HG03064 (cell line): Measurements from ENCODE around the gene TMPRSS11F.

ENCODE experiments used
- ATAC-seq: cut with Tn5 transposase; IDR thresholded peaks from one replicate; pipeline ENCODE4 v1.9.1; 2021; ENCODE audit warnings: low read depth; ENCODE audit not compliant: unreplicated experiment

The TMPRSS11F gene

DNA sequence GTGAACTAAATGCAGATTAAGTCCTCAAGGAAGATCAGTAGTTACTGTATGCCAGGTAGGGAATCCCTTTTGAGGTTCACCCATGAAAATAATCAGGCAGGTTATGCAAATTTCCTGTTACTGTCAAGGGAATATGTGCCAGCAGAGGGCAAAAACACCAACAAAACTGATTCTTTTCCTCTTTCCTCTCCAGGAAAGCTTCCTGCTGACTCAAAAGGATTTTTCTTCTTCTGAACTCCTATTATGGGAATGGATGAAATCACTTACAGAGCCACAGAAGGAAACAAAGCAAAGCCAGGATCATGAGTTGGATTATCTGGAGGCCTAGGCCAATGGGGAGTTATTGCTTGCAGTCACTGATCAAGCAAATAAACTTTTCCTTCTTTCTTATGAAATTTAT is 49.7 kb downstream of the TMPRSS11F start:
- ATAC-seq: no peak

DNA sequence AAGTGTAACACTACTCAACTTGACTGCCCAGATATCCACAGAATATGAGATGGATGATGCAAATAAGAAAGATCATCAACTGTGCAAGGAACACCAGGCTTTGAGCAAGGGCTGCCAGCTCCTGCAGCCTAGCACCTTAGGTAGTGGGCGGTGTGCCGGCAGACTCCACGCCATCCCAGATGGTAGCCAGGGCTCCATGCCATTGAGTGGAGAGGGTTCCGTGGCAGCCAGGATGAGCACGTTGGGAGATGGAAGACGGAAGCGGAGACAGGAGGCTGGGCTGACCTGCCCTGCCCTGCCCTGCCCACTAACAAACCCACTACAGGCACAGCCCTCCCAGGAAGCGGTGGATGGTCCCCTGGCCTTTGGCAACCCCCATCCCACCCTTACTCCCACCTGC is 51.9 kb downstream of the TMPRSS11F start:
- ATAC-seq: no peak

DNA sequence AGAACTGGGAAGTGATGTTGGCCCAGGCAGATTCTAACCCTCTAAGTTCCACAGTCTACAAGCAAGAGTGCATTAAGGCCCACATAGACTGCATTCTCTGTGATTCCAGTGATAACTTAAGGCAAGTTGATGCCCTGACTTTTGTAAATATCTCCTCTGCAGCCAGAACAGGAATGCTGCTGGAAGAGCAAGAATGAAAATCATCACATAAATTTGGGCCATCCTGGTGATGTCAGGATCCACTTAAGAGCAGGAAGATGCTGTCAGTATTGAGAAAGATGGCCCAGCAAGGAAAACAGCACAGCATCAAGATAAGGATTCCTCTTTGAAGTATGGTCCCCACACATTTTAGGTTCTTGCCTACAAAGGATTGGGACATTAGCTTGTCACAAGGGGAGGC is 52.4 kb downstream of the TMPRSS11F start:
- no peak for ATAC-seq

DNA sequence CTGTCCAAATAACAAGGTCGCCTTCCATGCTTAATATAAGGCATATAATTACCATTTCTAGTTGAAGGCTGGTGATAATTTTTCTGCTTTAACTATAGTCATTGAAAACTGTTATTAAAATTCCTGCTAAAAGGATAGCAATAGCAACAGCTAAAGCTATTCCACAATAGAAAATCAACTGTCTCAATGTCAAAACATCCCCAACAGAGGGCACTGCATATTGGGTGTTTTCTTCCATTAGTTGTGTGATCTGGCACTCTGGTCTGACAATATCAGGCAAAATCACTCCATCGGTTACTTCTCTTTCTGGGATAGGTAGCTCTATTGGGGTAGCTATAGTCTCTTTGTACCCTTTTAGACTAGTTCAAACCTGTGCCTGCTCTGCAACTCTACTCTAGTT is 53.5 kb downstream of the TMPRSS11F start:
- no peak for ATAC-seq

DNA sequence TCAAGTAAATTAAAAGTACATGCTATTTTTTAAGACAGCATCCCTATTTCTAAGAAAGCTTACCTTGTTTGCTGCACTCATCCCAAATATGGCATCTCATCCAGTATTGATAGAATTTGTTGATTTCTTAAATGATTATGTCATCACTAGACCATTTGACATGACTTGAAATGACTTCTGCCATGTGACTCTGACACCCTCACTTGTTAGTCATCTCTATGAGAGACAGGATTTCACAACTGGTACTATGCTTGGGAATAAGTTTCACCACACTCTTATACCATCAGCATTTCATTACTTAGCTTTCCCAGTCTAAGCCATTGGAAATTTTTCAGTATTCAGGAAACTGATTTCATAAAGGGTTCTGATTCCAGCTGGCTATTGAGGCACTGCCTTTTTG is 55.3 kb downstream of the TMPRSS11F start:
- no peak for ATAC-seq

DNA sequence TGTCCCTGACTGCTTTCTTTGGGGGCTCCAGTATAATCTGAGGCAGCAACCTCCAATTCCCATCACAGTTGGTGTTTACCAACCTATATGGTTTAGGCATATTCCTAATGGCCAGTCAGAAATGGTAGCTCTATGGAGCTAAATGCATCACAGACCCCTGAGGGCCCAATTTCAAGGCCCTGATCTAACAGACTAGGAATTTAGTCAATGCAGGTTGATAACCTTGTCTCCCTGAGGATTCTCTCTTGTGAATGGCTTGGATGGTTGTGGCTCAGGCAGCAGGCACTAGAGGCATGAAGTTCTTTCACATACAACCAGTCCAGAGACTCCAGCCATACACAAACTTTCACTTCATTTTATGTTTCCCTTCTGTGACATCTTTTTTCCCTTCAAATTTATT is 59.4 kb downstream of the TMPRSS11F start:
- no peak for ATAC-seq

DNA sequence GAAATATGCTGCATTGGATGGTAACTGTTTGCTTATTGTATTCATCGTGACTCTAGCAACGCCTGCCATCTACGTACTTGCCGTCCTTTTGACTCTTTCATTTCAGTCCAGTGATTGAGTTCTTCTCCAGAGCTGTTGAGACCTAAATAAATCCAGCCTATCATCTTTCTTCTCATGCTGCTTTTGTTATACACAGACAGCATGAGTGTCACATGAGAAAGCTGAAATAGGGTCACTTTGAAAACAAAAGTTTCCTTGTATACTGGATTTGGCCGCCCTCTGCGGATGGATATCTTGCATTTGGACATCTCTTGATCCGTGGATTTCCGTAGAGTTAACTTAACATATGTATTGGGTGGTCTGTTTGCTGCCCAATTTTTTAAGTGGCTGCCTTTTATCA is 67.2 kb downstream of the TMPRSS11F start:
- ATAC-seq: no peak

DNA sequence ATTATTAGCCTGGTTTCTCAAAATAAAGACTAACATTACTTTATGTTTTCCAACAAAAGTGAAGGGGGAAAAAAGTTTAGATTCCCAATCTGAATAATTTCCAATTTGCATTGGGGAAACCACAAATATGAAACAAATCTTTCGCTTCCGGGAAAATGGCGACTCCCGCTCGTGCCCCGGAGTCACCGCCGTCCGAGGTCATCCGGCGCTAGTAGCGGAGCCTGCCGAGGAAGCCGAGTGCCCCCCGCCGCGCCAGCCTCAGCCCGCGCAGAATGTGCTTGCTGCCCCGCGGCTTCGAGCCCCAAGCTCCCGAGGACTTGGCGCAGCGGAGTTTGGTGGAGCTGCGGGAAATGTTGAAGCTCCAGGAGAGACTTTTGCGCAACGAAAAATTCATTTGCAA is 91.4 kb downstream of the TMPRSS11F start:
- ATAC-seq: no peak

DNA sequence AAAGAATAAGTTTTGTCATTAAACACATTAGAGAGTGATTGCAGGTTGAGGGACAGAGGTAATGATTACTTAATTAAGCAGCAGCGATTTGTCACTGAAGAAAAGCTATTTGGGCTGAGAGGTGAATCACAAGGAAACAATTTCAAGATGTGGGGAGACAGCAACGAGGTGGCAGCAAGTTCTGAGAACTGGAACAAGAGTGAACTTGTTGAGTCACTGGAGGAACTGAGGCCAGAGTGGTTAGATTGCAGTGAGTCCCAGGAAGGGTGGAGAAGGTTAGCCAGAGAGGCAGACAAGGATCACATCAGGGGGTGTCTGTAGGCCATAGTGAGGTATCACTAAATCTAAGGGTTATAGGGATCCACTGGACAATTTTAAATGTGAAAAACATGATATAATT is 108.5 kb downstream of the TMPRSS11F start:
- no peak for ATAC-seq

DNA sequence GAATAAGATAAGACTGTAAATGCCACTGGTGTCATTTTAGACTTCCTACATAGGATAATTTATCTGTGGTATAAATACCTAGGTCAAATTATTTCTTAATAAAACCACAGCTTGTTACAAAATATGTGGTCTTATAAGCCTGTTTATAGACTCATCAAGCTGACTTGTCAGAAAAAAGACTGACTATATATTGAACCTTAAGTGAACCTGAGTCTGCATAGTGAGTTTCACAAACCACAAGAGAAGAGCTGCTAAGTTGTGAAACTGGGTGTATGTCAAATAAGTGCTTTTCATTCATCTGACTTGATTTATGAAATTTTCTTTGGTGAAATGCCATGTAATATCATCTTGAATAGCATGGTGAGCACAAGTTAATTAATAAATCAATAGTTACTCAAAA is 118.0 kb downstream of the TMPRSS11F start:
- no peak for ATAC-seq
